Measurements from ENCODE around the gene FBN1. TPM values are rescaled to one million over a fixed set of nuclear protein-coding genes. Genes with fewer than 3 reads are reported as not detected.

Gene FBN1
- total RNA-seq, 1 donor from 2014 or later, result 439 TPM

DNA sequence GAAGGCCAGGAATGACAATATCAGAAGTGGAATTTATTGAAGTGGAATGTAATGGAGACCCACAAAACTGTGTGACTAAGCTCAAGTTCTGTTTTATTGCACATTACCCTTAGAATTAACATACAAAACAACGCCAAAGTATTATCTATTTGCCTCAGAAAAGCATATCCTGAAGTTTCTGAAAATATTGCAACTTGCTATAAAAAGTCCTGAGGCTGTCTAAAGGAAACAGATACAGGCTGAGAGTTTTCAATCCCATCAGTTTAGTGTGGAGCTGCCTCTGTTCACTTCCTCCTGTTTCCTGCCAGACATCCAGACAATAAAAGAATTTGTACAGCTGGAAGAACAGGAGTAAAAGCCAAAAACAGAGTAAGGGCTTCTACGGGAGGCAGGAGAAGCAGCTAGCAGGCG is 108.8 kb downstream of the FBN1 start:
- Histone ChIP-seq H3K9me3 (ENCODE audit: control insufficient read depth in 3 of 3, low read length in 3 of 3) (no peaks in the 10 kb centered on the region), H3K4me1 (ENCODE audit: control insufficient read depth in 3 of 3, insufficient read depth in 3 of 3, low read length in 3 of 3) (peaks cover 2 to 8% (median 2%) of the 10 kb centered on the region in 3 donors)

DNA sequence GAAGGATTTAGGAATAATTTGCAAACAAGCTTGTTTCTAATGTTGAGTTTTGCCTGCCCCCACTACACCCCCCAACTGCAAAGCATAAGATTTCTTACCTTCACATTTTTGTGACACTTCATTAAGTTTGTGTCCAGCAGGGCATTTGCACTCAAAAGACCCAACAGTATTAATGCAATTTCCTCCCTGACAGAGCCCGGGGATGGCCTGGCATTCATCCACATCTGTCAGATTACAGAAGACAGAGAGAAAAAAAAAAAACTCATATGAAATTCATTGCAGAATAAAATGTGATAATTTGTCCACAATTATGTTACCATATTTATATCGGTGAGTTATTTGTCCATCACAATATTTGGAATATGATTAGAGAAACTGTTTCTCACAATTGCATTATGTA is 111.5 kb downstream of the FBN1 start:
- H3K4me3 ChIP-seq (ENCODE audit: low read length in 3 of 3), result no peak overlapping the region
- H3K27me3 ChIP-seq (ENCODE audit: control insufficient read depth in 3 of 3, insufficient read depth in 3 of 3, low read length in 3 of 3), result no peaks in the 10 kb centered on the region
- peaks cover 0 to 2% (median 0%) of the 10 kb centered on the region in 3 donors for H3K36me3 ChIP-seq (ENCODE audit: control insufficient read depth in 3 of 3, insufficient read depth in 3 of 3, low read length in 3 of 3)
- peaks cover 2 to 3% (median 2%) of the 10 kb centered on the region in 3 donors for H3K4me1 ChIP-seq (ENCODE audit: control insufficient read depth in 3 of 3, insufficient read depth in 3 of 3, low read length in 3 of 3)
- H3K9me3 ChIP-seq (ENCODE audit: control insufficient read depth in 3 of 3, low read length in 3 of 3), result no peaks in the 10 kb centered on the region
- no peak overlapping the region for H3K9ac ChIP-seq (ENCODE audit: low read depth in 1 of 3, low read length in 3 of 3)
- H3K27ac ChIP-seq (ENCODE audit: low read depth, low read length), result no peak overlapping the region

More for the DNA sequence above, 108.8 kb downstream of the FBN1 start:
- no peak overlapping the region for H3K27ac ChIP-seq (ENCODE audit: low read depth, low read length)
- H3K9ac ChIP-seq (ENCODE audit: low read depth in 1 of 3, low read length in 3 of 3), result no peak overlapping the region
- H3K36me3 ChIP-seq (ENCODE audit: control insufficient read depth in 3 of 3, insufficient read depth in 3 of 3, low read length in 3 of 3), result no peaks in the 10 kb centered on the region
- no peak overlapping the region for H3K4me3 ChIP-seq (ENCODE audit: low read length in 3 of 3)
- no peaks in the 10 kb centered on the region for H3K27me3 ChIP-seq (ENCODE audit: control insufficient read depth in 3 of 3, insufficient read depth in 3 of 3, low read length in 3 of 3)

DNA sequence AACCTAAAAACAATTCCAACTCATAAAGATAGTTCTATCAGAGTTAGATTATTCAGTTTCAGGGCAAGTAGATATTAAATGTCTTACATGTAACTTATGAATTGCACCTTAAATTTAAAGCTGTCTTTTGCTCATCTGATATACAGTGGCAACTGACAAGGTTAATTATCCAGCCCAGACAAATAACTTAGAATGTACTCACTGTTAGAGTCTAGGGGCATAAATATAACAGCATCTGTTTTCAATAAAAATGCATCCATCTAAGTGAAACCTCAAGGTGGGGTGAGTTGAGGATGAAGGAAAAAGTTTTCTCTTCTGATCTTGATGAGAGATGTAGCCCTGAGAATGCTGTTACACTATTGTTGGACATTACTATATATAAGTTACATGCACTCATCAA is 112.6 kb downstream of the FBN1 start:
- no peaks in the 10 kb centered on the region for H3K9me3 ChIP-seq (ENCODE audit: control insufficient read depth in 3 of 3, low read length in 3 of 3)
- H3K36me3 ChIP-seq (ENCODE audit: control insufficient read depth in 3 of 3, insufficient read depth in 3 of 3, low read length in 3 of 3), result peaks cover 0 to 2% (median 0%) of the 10 kb centered on the region in 3 donors
- no peak overlapping the region for H3K27ac ChIP-seq (ENCODE audit: low read depth, low read length)
- no peaks in the 10 kb centered on the region for H3K27me3 ChIP-seq (ENCODE audit: control insufficient read depth in 3 of 3, insufficient read depth in 3 of 3, low read length in 3 of 3)
- H3K4me3 ChIP-seq (ENCODE audit: low read length in 3 of 3), result no peak overlapping the region
- H3K4me1 ChIP-seq (ENCODE audit: control insufficient read depth in 3 of 3, insufficient read depth in 3 of 3, low read length in 3 of 3), result peaks cover 2 to 3% (median 2%) of the 10 kb centered on the region in 3 donors
- no peak overlapping the region for H3K9ac ChIP-seq (ENCODE audit: low read depth in 1 of 3, low read length in 3 of 3)

DNA sequence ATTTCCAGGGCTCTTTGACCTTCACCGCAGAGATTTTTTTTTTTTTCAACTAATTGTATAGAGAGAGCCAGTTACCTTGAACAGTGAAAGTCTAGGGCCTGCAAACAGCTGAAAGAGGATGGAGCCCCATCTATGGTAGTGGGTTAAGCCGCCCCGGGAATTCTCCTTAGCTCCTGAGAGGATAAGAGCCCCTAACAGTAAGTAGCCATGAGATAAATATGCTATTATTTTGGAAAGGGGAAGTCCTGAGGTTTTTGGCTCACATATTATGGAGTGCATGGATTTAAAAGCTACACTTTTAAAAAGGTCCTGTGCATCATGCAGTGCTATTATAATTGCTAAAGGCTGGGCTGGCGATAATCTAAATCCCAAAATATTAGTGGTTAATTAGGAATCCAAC is 115.0 kb downstream of the FBN1 start:
- Histone ChIP-seq H3K27me3 (ENCODE audit: control insufficient read depth in 3 of 3, insufficient read depth in 3 of 3, low read length in 3 of 3) (no peaks in the 10 kb centered on the region), H3K27ac (ENCODE audit: low read depth, low read length) (no peak overlapping the region), H3K9ac (ENCODE audit: low read depth in 1 of 3, low read length in 3 of 3) (no peak overlapping the region), H3K9me3 (ENCODE audit: control insufficient read depth in 3 of 3, low read length in 3 of 3) (no peaks in the 10 kb centered on the region), H3K4me1 (ENCODE audit: control insufficient read depth in 3 of 3, insufficient read depth in 3 of 3, low read length in 3 of 3) (no peaks in the 10 kb centered on the region), H3K4me3 (ENCODE audit: low read length in 3 of 3) (no peak overlapping the region), H3K36me3 (ENCODE audit: control insufficient read depth in 3 of 3, insufficient read depth in 3 of 3, low read length in 3 of 3) (peaks cover 0 to 2% (median 0%) of the 10 kb centered on the region in 3 donors)

DNA sequence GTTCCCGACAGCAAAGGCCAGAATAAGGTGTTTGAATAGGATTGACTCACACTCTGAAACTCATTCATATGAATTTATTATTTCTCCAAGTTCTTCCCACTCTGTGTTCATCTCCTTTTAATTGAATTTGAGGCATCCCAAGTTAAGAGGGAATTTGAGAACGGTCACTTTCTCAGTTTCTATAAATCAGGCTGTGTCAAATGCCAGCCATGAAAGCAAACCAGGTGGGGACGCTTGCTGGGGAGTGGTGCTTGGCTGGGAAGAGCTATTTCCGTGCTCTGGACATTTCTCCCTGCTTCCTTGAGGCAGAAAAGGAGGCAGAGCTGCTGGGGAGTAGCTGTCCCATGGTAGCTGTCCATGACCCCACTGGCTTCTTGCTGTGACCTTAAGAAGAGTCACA is 116.6 kb downstream of the FBN1 start:
- no peaks in the 10 kb centered on the region for H3K4me1 ChIP-seq (ENCODE audit: control insufficient read depth in 3 of 3, insufficient read depth in 3 of 3, low read length in 3 of 3)
- H3K9me3 ChIP-seq (ENCODE audit: control insufficient read depth in 3 of 3, low read length in 3 of 3), result no peaks in the 10 kb centered on the region
- no peak overlapping the region for H3K4me3 ChIP-seq (ENCODE audit: low read length in 3 of 3)
- H3K9ac ChIP-seq (ENCODE audit: low read depth in 1 of 3, low read length in 3 of 3), result no peak overlapping the region
- H3K36me3 ChIP-seq (ENCODE audit: control insufficient read depth in 3 of 3, insufficient read depth in 3 of 3, low read length in 3 of 3), result peaks cover 0 to 6% (median 0%) of the 10 kb centered on the region in 3 donors
- no peaks in the 10 kb centered on the region for H3K27me3 ChIP-seq (ENCODE audit: control insufficient read depth in 3 of 3, insufficient read depth in 3 of 3, low read length in 3 of 3)
- H3K27ac ChIP-seq (ENCODE audit: low read depth, low read length), result no peak overlapping the region

DNA sequence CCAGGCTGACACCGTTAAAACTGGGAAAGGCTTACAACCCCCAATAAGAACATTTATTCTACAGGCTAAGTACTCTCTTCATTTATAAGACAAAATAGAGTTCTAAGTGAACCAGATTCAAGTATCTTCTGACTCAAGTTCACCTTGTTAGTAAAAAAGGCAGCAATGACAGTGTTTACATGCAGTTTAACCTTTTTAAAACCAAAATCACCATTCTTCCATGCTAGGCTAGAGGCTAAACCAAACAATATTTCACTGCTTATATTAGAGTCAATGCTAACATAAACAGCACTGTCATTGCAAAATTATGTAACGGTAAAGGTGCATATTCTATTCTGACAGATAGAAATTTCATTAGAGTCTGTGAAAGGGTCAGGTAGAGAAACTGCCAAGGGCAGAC is 118.0 kb downstream of the FBN1 start:
- H3K27me3 ChIP-seq (ENCODE audit: control insufficient read depth in 3 of 3, insufficient read depth in 3 of 3, low read length in 3 of 3), result no peaks in the 10 kb centered on the region
- peaks cover 0 to 6% (median 0%) of the 10 kb centered on the region in 3 donors for H3K36me3 ChIP-seq (ENCODE audit: control insufficient read depth in 3 of 3, insufficient read depth in 3 of 3, low read length in 3 of 3)
- H3K9ac ChIP-seq (ENCODE audit: low read depth in 1 of 3, low read length in 3 of 3), result no peak overlapping the region
- H3K4me1 ChIP-seq (ENCODE audit: control insufficient read depth in 3 of 3, insufficient read depth in 3 of 3, low read length in 3 of 3), result no peaks in the 10 kb centered on the region
- no peak overlapping the region for H3K27ac ChIP-seq (ENCODE audit: low read depth, low read length)
- H3K9me3 ChIP-seq (ENCODE audit: control insufficient read depth in 3 of 3, low read length in 3 of 3), result no peaks in the 10 kb centered on the region
- H3K4me3 ChIP-seq (ENCODE audit: low read length in 3 of 3), result no peak overlapping the region

DNA sequence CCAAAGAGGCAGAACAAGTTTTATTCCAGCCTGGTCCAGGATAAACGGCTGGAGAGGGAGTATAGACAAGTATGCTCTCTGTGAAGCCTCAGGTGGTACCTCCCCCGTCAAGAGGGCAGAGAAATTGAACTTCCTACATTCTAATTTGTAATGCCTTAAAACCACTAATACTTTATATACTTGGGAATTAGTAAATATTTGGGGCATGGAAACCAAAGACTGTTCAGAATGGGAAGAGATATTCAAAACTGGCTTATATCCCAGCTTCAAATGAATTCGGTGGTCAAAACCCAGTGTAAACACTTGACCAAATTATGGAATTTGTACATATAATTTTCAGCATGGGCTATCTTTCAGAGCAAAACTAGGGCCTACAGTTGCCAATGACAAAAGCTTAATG is 122.6 kb downstream of the FBN1 start:
- no peak overlapping the region for H3K9ac ChIP-seq (ENCODE audit: low read depth in 1 of 3, low read length in 3 of 3)
- no peaks in the 10 kb centered on the region for H3K4me1 ChIP-seq (ENCODE audit: control insufficient read depth in 3 of 3, insufficient read depth in 3 of 3, low read length in 3 of 3)
- no peak overlapping the region for H3K4me3 ChIP-seq (ENCODE audit: low read length in 3 of 3)
- peaks cover 0 to 11% (median 0%) of the 10 kb centered on the region in 3 donors for H3K36me3 ChIP-seq (ENCODE audit: control insufficient read depth in 3 of 3, insufficient read depth in 3 of 3, low read length in 3 of 3)
- no peak overlapping the region for H3K27ac ChIP-seq (ENCODE audit: low read depth, low read length)
- H3K27me3 ChIP-seq (ENCODE audit: control insufficient read depth in 3 of 3, insufficient read depth in 3 of 3, low read length in 3 of 3), result no peaks in the 10 kb centered on the region
- H3K9me3 ChIP-seq (ENCODE audit: control insufficient read depth in 3 of 3, low read length in 3 of 3), result no peaks in the 10 kb centered on the region

DNA sequence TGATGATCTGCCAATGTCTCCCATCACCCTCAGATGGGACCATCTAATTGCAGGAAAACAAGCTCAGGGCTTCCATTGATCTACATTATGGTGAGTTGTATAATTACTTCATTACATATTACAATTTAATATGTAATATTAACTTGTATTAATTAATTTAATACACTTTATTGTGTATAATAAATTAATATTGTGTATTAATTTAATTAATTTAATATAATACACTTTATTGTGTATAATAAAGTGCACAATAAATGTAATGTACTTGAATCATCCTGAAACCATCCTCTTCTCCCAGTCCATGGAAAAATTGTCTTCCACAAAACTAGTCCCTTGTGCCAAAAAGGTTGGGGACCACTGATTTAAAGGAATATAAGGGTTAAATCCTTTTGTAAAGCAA is 123.4 kb downstream of the FBN1 start:
- Histone ChIP-seq H3K9me3 (ENCODE audit: control insufficient read depth in 3 of 3, low read length in 3 of 3) (no peaks in the 10 kb centered on the region), H3K36me3 (ENCODE audit: control insufficient read depth in 3 of 3, insufficient read depth in 3 of 3, low read length in 3 of 3) (peaks cover 0 to 11% (median 0%) of the 10 kb centered on the region in 3 donors), H3K4me3 (ENCODE audit: low read length in 3 of 3) (no peak overlapping the region), H3K27me3 (ENCODE audit: control insufficient read depth in 3 of 3, insufficient read depth in 3 of 3, low read length in 3 of 3) (no peaks in the 10 kb centered on the region), H3K27ac (ENCODE audit: low read depth, low read length) (no peak overlapping the region), H3K4me1 (ENCODE audit: control insufficient read depth in 3 of 3, insufficient read depth in 3 of 3, low read length in 3 of 3) (no peaks in the 10 kb centered on the region), H3K9ac (ENCODE audit: low read depth in 1 of 3, low read length in 3 of 3) (no peak overlapping the region)

DNA sequence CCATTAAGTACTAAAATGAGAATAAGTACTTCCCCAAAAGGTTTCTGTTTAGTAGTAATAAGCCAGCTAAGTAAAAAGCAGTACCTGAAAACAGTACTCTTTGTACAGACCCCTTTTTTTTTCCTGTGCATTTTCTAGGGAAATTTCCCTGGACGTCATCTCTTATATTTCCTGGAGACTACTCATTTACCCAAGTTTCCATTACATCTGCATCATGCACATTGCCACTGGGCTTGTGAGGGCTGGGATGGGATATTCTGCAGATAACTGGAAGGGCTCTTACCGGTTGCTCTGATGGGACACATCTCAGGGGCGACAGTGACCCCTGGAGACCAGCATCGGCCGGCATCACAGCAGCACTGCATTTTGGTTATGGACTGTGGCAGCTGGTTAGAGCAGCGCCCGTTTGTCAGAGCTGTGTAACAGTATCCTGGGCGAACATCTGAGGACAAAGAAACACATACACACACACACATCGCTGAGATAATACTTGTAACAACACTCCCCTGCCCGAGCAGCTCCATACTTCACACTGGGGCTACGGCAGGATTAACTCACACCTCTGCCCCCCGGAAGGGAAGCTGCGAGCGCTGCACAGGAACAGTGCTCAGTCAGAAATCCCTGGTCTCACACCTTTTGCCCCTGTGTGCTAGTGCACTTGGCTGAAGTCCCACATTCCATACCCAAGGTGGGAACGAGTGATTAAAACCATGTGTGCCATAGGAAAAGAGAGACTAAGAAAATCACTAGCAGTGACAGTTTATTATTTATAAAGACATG is 124.9 kb downstream of the FBN1 start:
- H3K9me3 ChIP-seq (ENCODE audit: control insufficient read depth in 3 of 3, low read length in 3 of 3), result no peaks in the 10 kb centered on the region
- H3K9ac ChIP-seq (ENCODE audit: low read depth in 1 of 3, low read length in 3 of 3), result no peak overlapping the region
- no peak overlapping the region for H3K4me3 ChIP-seq (ENCODE audit: low read length in 3 of 3)
- H3K4me1 ChIP-seq (ENCODE audit: control insufficient read depth in 3 of 3, insufficient read depth in 3 of 3, low read length in 3 of 3), result peaks cover 0 to 2% (median 0%) of the 10 kb centered on the region in 3 donors
- H3K27me3 ChIP-seq (ENCODE audit: control insufficient read depth in 3 of 3, insufficient read depth in 3 of 3, low read length in 3 of 3), result no peaks in the 10 kb centered on the region
- no peak overlapping the region for H3K27ac ChIP-seq (ENCODE audit: low read depth, low read length)
- H3K36me3 ChIP-seq (ENCODE audit: control insufficient read depth in 3 of 3, insufficient read depth in 3 of 3, low read length in 3 of 3), result peaks cover 0 to 11% (median 0%) of the 10 kb centered on the region in 3 donors

DNA sequence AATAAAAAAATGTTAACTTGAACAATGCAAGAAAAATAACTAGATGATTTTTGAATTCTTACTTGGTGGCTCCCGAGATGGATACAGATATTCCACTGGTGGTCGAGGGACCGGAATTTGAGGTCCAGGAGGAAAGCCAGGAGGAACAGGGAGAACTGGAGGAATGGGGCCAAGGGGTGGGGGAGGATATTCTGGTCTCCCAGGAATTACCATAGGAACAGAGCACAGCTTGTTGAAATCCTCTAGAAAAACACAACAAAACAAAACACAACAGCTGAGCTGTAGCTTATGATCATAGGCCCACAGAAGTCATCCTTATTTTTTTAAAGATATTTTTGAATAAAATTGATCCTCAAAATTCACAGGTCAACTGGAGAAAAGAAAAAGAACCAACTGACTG is 129.4 kb downstream of the FBN1 start:
- Histone ChIP-seq H3K4me3 (ENCODE audit: low read length in 3 of 3) (no peak overlapping the region), H3K27me3 (ENCODE audit: control insufficient read depth in 3 of 3, insufficient read depth in 3 of 3, low read length in 3 of 3) (no peaks in the 10 kb centered on the region), H3K4me1 (ENCODE audit: control insufficient read depth in 3 of 3, insufficient read depth in 3 of 3, low read length in 3 of 3) (peaks cover 0 to 2% (median 0%) of the 10 kb centered on the region in 3 donors), H3K36me3 (ENCODE audit: control insufficient read depth in 3 of 3, insufficient read depth in 3 of 3, low read length in 3 of 3) (peaks cover 3 to 12% (median 5%) of the 10 kb centered on the region in 3 donors), H3K9ac (ENCODE audit: low read depth in 1 of 3, low read length in 3 of 3) (no peak overlapping the region), H3K9me3 (ENCODE audit: control insufficient read depth in 3 of 3, low read length in 3 of 3) (no peaks in the 10 kb centered on the region), H3K27ac (ENCODE audit: low read depth, low read length) (no peak overlapping the region)
